ENCODE data around the gene LTF. TPM values are rescaled to one million over a fixed set of nuclear protein-coding genes. Genes with fewer than 3 reads are reported as not detected.

Gene LTF
- total and polyA plus RNA-seq, 10 of the 15 experiments (the other 5 are each of a cell fraction or from before 2014, with no cell fraction given): 0.03 to 0.31 TPM; not detected in 8

DNA sequence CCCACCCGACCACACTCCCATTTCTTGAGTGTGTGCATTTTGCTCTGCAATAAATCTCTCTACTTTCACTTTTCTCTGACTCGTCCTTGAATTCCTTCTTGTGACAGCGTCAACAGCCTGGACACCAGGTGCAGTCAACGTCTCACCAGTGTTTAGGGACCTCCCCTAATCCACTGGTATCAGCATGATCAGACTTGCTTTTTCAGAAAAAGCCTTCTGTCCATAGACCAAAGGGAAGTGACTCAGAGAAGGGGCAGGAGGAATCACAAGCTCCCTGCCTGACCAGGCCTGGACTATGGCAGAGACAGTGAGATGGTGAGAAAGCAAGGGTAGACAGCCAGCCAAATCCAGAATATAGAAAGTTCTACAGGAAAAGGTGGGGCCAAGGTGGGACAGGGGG is 78.5 kb downstream of the LTF start:
- WGBS (ENCODE audit: insufficient coverage, insufficient replicate concordance, low lambda C conversion rate, missing lambda C conversion rate): 13% methylated on average over 4 of the region's 4 CpGs
- in situ Hi-C loops (cut with MboI): no loop called here
- TF ChIP-seq, protein P1, sequence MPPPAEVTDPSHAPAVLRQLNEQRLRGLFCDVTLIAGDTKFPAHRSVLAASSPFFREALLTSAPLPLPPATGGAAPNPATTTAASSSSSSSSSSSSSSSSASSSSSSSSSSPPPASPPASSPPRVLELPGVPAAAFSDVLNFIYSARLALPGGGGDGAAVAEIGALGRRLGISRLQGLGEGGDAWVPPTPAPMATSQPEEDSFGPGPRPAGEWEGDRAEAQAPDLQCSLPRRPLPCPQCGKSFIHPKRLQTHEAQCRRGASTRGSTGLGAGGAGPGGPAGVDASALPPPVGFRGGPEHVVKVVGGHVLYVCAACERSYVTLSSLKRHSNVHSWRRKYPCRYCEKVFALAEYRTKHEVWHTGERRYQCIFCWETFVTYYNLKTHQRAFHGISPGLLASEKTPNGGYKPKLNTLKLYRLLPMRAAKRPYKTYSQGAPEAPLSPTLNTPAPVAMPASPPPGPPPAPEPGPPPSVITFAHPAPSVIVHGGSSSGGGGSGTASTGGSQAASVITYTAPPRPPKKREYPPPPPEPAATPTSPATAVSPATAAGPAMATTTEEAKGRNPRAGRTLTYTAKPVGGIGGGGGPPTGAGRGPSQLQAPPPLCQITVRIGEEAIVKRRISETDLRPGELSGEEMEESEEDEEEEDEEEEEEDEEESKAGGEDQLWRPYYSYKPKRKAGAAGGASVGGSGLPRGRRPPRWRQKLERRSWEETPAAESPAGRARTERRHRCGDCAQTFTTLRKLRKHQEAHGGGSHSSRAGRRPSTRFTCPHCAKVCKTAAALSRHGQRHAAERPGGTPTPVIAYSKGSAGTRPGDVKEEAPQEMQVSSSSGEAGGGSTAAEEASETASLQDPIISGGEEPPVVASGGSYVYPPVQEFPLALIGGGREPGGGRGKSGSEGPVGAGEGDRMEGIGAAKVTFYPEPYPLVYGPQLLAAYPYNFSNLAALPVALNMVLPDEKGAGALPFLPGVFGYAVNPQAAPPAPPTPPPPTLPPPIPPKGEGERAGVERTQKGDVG (CRISPR knock-in tag; IDR thresholded peaks at IDR 0.05): no peak
- TF ChIP-seq, protein P2, sequence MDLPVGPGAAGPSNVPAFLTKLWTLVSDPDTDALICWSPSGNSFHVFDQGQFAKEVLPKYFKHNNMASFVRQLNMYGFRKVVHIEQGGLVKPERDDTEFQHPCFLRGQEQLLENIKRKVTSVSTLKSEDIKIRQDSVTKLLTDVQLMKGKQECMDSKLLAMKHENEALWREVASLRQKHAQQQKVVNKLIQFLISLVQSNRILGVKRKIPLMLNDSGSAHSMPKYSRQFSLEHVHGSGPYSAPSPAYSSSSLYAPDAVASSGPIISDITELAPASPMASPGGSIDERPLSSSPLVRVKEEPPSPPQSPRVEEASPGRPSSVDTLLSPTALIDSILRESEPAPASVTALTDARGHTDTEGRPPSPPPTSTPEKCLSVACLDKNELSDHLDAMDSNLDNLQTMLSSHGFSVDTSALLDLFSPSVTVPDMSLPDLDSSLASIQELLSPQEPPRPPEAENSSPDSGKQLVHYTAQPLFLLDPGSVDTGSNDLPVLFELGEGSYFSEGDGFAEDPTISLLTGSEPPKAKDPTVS (IDR thresholded peaks at IDR 0.05; ENCODE audit: low read depth, low read length): no peak
- TF ChIP-seq, protein P3, sequence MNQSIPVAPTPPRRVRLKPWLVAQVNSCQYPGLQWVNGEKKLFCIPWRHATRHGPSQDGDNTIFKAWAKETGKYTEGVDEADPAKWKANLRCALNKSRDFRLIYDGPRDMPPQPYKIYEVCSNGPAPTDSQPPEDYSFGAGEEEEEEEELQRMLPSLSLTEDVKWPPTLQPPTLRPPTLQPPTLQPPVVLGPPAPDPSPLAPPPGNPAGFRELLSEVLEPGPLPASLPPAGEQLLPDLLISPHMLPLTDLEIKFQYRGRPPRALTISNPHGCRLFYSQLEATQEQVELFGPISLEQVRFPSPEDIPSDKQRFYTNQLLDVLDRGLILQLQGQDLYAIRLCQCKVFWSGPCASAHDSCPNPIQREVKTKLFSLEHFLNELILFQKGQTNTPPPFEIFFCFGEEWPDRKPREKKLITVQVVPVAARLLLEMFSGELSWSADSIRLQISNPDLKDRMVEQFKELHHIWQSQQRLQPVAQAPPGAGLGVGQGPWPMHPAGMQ (IDR thresholded peaks at IDR 0.05; ENCODE audit: borderline replicate concordance): no peak
- TF ChIP-seq IRF4 (IDR thresholded peaks at IDR 0.05; ENCODE audit: low read depth, low read length): no peak
- no peak for TF ChIP-seq RCOR1 (conservative IDR thresholded peaks at IDR 0.05; ENCODE audit: low read depth, low read length)
- no peak for TF ChIP-seq SUZ12 (IDR thresholded peaks at IDR 0.05; ENCODE audit: unreplicated experiment)
- TF ChIP-seq ZNF207 (IDR thresholded peaks at IDR 0.05; ENCODE audit: borderline replicate concordance): no peak
- TF ChIP-seq CBX3 (IDR thresholded peaks at IDR 0.05; ENCODE audit: borderline replicate concordance, low read depth): no peak
- peak; percentile 65 for TF ChIP-seq IKZF1 (conservative IDR thresholded peaks at IDR 0.05)
- TF ChIP-seq EP300 (IDR thresholded peaks at IDR 0.05; ENCODE audit: borderline replicate concordance in 1 of 2, control insufficient read depth in 1 of 2, low read depth in 2 of 2, low read length in 2 of 2): no peak
- no peak for TF ChIP-seq PAX5 (IDR thresholded peaks at IDR 0.05; ENCODE audit: borderline replicate concordance, low read depth, low read length)
- no peak for TF ChIP-seq NFXL1 (IDR thresholded peaks at IDR 0.05; ENCODE audit: borderline replicate concordance)
- TF ChIP-seq DPF2 (IDR thresholded peaks at IDR 0.05): peak; percentile 21; the same call in 1 of the 2 replicates
- TF ChIP-seq LARP7 (IDR thresholded peaks at IDR 0.05): no peak
- TF ChIP-seq NBN (IDR thresholded peaks at IDR 0.05): no peak
- no peak for TF ChIP-seq WRNIP1 (IDR thresholded peaks at IDR 0.05; ENCODE audit: borderline replicate concordance, low read depth, low read length)

More for the DNA sequence above, 78.5 kb downstream of the LTF start:
- H3K79me2 ChIP-seq (ENCODE audit: control insufficient read depth, insufficient read depth, low read length): no peaks in the 10 kb centered on the region
- POLR2A ChIA-PET: no interaction called here
- ATAC-seq (peak; percentile 30; the same call in 2 of the 3 replicates), FAIRE-seq (no peak), DNase-seq (ENCODE audit: low read depth, low spot score) (no peak)
- RAD21 ChIA-PET (ENCODE audit: unreplicated experiment): interaction anchor here (3.3 kb wide), 1 partner anchor 17 kb away, joined by 18 read pairs; the partner anchor contains the start of gene CCR5
- peaks cover 14% of the 10 kb centered on the region for H3K4me1 ChIP-seq (ENCODE audit: control insufficient read depth, insufficient read depth, low read length)
- CTCF ChIA-PET: interaction anchor here (1.3 to 21.1 kb wide), 4 partner anchors 9 to 301 kb away, joined by 3 to 714 read pairs (median 22); partner anchors contain the start of gene CCR5
- no peak overlapping the region for H3K27ac ChIP-seq (ENCODE audit: control insufficient read depth, insufficient read depth)
- BruUV-seq (replicated peaks): no TSS peak
- H3K4me3 ChIP-seq: no peak overlapping the region
- intact Hi-C loops (cut with micrococcal nuclease; ENCODE audit: unreplicated experiment): no loop called here
- SMC1A ChIA-PET (ENCODE audit: uncharacterized antibody, unreplicated experiment): interaction anchor here (1.7 to 8.6 kb wide), 2 partner anchors 16 to 21 kb away, joined by 4 to 62 read pairs; partner anchors contain the start of genes CCR5 and CCRL2
- H3K9me3 ChIP-seq (replicated peaks; ENCODE audit: control insufficient read depth, insufficient read depth, low read length): peaks cover 4% of the 10 kb centered on the region; the same call in 2 of the 3 replicates
- H3K27me3 ChIP-seq (replicated peaks in 1 of 2; ENCODE audit: control insufficient read depth in 2 of 2, insufficient read depth in 2 of 2, low read length in 1 of 2): no peaks in the 10 kb centered on the region
- no peaks in the 10 kb centered on the region for H3K36me3 ChIP-seq (ENCODE audit: control insufficient read depth in 2 of 2, insufficient read depth in 2 of 2, low read length in 1 of 2)
- no peak overlapping the region; the same call in 1 of the 2 replicates for H2AFZ ChIP-seq (ENCODE audit: control insufficient read depth, low read depth, low read length)
- no peaks in the 10 kb centered on the region for H4K20me1 ChIP-seq (ENCODE audit: control insufficient read depth, insufficient read depth)
- H3K9ac ChIP-seq (ENCODE audit: control insufficient read depth, insufficient read depth, low read length): no peak overlapping the region
- peak overlapping the region; percentile 19 for H3K4me2 ChIP-seq (ENCODE audit: control insufficient read depth, insufficient read depth)

Data from GM12878 (cell line).